SK-N-SH (cell line): ENCODE results near the gene WNT6. TPM values are rescaled to one million over a fixed set of nuclear protein-coding genes. Genes with fewer than 3 reads are reported as not detected.
"Not testable (repeated sequence)": the region's sequence is repeated elsewhere in the genome, so short reads cannot be mapped to it uniquely, and the experiment has no call there.

Experiments used
- CTCF ChIA-PET: fragments of 300-600, 350-600 bp; formaldehyde crosslinking; extraction: SDS; loops from one replicate; lab custom pipeline; 2021; lab: Yijun Ruan, JAX
- POLR2A ChIA-PET: fragments of 350-600 bp; sonication (Branson Sonifier 250); formaldehyde crosslinking; extraction: SDS; loops from one replicate; lab custom pipeline; 2020; ENCODE audit warnings: antibody characterized with exemption, inconsistent platforms; lab: Yijun Ruan, JAX
- DNase-seq: peaks from one replicate; pipeline ENCODE4 v3.0.0; 2012
- H2AFZ ChIP-seq: fragments of 200-600 bp; sonication (generic); 2 replicates; pipeline ENCODE4 v1.8.1; 2016; ENCODE audit warnings: antibody characterized with exemption, mild to moderate bottlenecking, low read depth
- H3F3A ChIP-seq: fragments of 200-600 bp; sonication (generic); replicated peaks from 2 replicates; pipeline ENCODE3; 2016; ENCODE audit warnings: antibody characterized with exemption, mild to moderate bottlenecking; ENCODE audit not compliant: insufficient read depth
- H3K27ac ChIP-seq, 2 experiments: fragments of 200-500 bp in 1 of 2; fragments of 200-600 bp in 1 of 2; sonication (Bioruptor generic) in 1 of 2; sonication (generic), shearing (Covaris generic) in 1 of 2; 2 replicates each; pipeline versions ENCODE4 v1.5.1 to v1.6.1; 2014 to 2016; ENCODE audit warnings: low read depth in 2 of 2, inconsistent platforms in 1 of 2, low read length in 1 of 2, mild to moderate bottlenecking in 1 of 2, mixed read lengths in 1 of 2
- H3K27me3 ChIP-seq: fragments of 200-600 bp; sonication (generic), shearing (Covaris generic); 2 replicates; pipeline ENCODE4 v1.6.1; 2016; ENCODE audit warnings: mixed run types; ENCODE audit not compliant: insufficient read depth
- H3K36me3 ChIP-seq, 2 experiments: fragments of 200-500 bp in 1 of 2; fragments of 200-600 bp in 1 of 2; sonication (Bioruptor generic) in 1 of 2; sonication (generic) in 1 of 2; replicated peaks in 1 of 2; 2 replicates each; pipeline versions ENCODE3 to v1.5.1; 2014 to 2016; ENCODE audit warnings: low read length in 1 of 2, mild to moderate bottlenecking in 1 of 2; ENCODE audit not compliant: insufficient read depth in 2 of 2, control insufficient read depth in 1 of 2
- H3K4me1 ChIP-seq, 2 experiments: fragments of 200-500 bp in 1 of 2; fragments of 200-600 bp in 1 of 2; sonication (Bioruptor generic) in 1 of 2; sonication (generic), shearing (Covaris generic) in 1 of 2; 2 replicates each; pipeline versions ENCODE4 v1.5.1 to v1.6.1; 2014 to 2016; ENCODE audit warnings: low read depth in 1 of 2, low read length in 1 of 2, mixed run types in 1 of 2; ENCODE audit not compliant: insufficient read depth in 2 of 2, control insufficient read depth in 1 of 2
- H3K4me2 ChIP-seq: fragments of 200-600 bp; sonication (generic), shearing (Covaris generic); 2 replicates; pipeline ENCODE4 v1.6.1; 2017; ENCODE audit warnings: mixed run types
- H3K4me3 ChIP-seq, 2 experiments: fragments of 200-500 bp in 1 of 2; fragments of 200-600 bp in 1 of 2; sonication (Bioruptor generic) in 1 of 2; sonication (generic), shearing (Covaris generic) in 1 of 2; 2 replicates each; pipeline versions ENCODE4 v1.5.1 to v1.8.1; 2014 to 2016; ENCODE audit warnings: low read depth in 2 of 2, inconsistent platforms in 1 of 2, low read length in 1 of 2, mild to moderate bottlenecking in 1 of 2, mixed read lengths in 1 of 2, moderate library complexity in 1 of 2
- H3K79me2 ChIP-seq: fragments of 200-600 bp; sonication (generic); 2 replicates; pipeline ENCODE4 v1.8.1; 2017; ENCODE audit warnings: mild to moderate bottlenecking; ENCODE audit not compliant: insufficient read depth
- H3K9ac ChIP-seq: fragments of 200-600 bp; sonication (generic); 2 replicates; pipeline ENCODE4 v1.6.1; 2017; ENCODE audit warnings: mixed run types
- H3K9me2 ChIP-seq: fragments of 200-600 bp; sonication (generic); 2 replicates; pipeline ENCODE4 v1.6.1; 2017; ENCODE audit warnings: mixed run types
- H3K9me3 ChIP-seq: fragments of 200-600 bp; sonication (generic); 2 replicates; pipeline ENCODE4 v1.6.1; 2017; ENCODE audit warnings: mixed run types, mild to moderate bottlenecking, moderate library complexity
- H4K20me1 ChIP-seq: fragments of 200-600 bp; sonication (generic); 2 replicates; pipeline ENCODE4 v1.6.1; 2017; ENCODE audit warnings: mild to moderate bottlenecking, mixed run types; ENCODE audit not compliant: insufficient read depth
- GATA2 ChIP-seq: sonication (generic); formaldehyde crosslinking; IDR thresholded peaks from 2 replicates; pipeline ENCODE4 v1.5.0; 2020; ENCODE audit warnings: mild to moderate bottlenecking, missing genetic modification reagents
- JUND ChIP-seq: IDR thresholded peaks from 2 replicates; pipeline ENCODE4 v1.4.0; 2012
- MXI1 ChIP-seq: IDR thresholded peaks from 2 replicates; pipeline ENCODE4 v1.6.1; 2012; ENCODE audit warnings: mild to moderate bottlenecking, low read depth, low read length, improper control_type of control experiment
- POLR2AphosphoS5 ChIP-seq: IDR thresholded peaks from 2 replicates; pipeline ENCODE4 v1.6.1; 2012; ENCODE audit warnings: low read depth, low read length
- RFX5 ChIP-seq: IDR thresholded peaks from 2 replicates; pipeline ENCODE4 v1.6.1; 2012; ENCODE audit warnings: mild to moderate bottlenecking, improper control_type of control experiment, low read length
- SIN3A ChIP-seq: IDR thresholded peaks from 2 replicates; pipeline ENCODE4 v1.6.1; 2012; ENCODE audit warnings: low read depth, mild to moderate bottlenecking, low read length, moderate library complexity, borderline replicate concordance
- SMC3 ChIP-seq: IDR thresholded peaks from 2 replicates; pipeline ENCODE4 v1.6.1; 2012; ENCODE audit warnings: low read depth, low read length, improper control_type of control experiment
- TEAD4 ChIP-seq: IDR thresholded peaks from 2 replicates; pipeline ENCODE4 v1.4.0; 2012; ENCODE audit warnings: mild to moderate bottlenecking, borderline replicate concordance; ENCODE audit not compliant: insufficient read depth
- WGBS: methylation state at CpG from one replicate; pipeline ENCODE4 v1.1.6; 2017; ENCODE audit warnings: low lambda C conversion rate; 5-methylcytosine and 5-hydroxymethylcytosine counted together
- polyA plus RNA-seq, 3 experiments: library from polyadenylated mRNA; depleted of rRNA; stranded (reverse); fragments of >200 nt; gene quantifications; 2 replicates each; pipeline ENCODE4 v1.2.3, GENCODE V29; 2012
- TF ChIP-seq, protein P1 (sequence below): IDR thresholded peaks from 2 replicates; pipeline ENCODE4; 2012
- TF ChIP-seq, protein P2 (sequence below): IDR thresholded peaks from 2 replicates; pipeline ENCODE4 v1.6.1; 2012; ENCODE audit warnings: mild to moderate bottlenecking, low read depth, low read length, moderate library complexity
- TF ChIP-seq, protein P3 (sequence below): IDR thresholded peaks from 2 replicates; pipeline ENCODE4 v1.4.0; 2012; ENCODE audit warnings: low read depth, borderline replicate concordance
- TF ChIP-seq, protein P4 (sequence below): fragments of 200-600 bp; sonication (generic); IDR thresholded peaks from 2 replicates; pipeline ENCODE4 v1.6.1; 2017; ENCODE audit warnings: antibody characterized with exemption, mild to moderate bottlenecking, moderate library complexity

Gene WNT6
- polyA plus RNA-seq, 1 of the 3 experiments (the other 2 are of a cell fraction), result 0.08 TPM

DNA sequence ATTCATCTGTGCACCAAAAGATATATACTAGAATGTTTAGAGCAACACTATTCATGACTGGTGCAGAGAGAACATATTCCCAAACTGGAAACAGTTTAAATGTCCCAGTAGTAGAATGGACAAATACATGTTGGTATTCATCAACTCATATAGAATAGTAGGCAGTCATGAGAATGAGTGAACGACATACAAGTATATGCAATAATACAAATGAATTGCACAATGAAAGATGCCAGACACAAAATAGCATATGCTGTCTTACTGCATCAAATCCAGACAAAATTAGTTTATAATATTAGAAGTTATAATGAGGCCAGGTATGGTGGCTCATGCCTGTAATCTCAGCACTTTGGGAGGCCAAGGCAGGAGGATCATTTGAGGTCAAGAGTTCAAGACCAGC, 19.7 kb upstream of the WNT6 start (continued):
- TF ChIP-seq SIN3A (no peak), TEAD4 (no peak), POLR2AphosphoS5 (no peak)

DNA sequence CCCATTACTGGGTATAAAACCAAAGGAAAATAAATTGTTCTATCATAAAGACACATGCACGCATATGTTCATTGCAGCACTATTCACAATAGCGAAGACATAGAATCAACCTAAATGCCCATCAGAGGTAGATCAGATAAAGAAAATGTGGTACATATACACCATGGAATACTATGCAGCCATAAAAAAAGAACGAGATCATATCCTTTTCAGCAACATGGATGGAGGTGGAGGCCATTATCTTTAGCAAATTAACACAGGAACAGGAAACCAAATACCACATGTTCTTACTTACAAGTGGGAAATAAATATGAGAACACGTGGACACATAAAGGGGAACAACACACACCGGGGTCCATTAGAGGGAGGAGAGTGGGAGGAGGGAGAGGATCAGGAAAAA, 15.3 kb upstream of the WNT6 start:
- H3K79me2 ChIP-seq, H3K4me2 ChIP-seq, H3K4me3 ChIP-seq, H3K27ac ChIP-seq, CTCF ChIA-PET, H3K9ac ChIP-seq, H3K9me3 ChIP-seq, DNase-seq, H4K20me1 ChIP-seq, H3F3A ChIP-seq, H2AFZ ChIP-seq, H3K27me3 ChIP-seq, H3K36me3 ChIP-seq, POLR2A ChIA-PET, H3K9me2 ChIP-seq, H3K4me1 ChIP-seq: not testable (repeated sequence)
- 24% methylated on average over 5 of the region's 5 CpGs for WGBS

DNA sequence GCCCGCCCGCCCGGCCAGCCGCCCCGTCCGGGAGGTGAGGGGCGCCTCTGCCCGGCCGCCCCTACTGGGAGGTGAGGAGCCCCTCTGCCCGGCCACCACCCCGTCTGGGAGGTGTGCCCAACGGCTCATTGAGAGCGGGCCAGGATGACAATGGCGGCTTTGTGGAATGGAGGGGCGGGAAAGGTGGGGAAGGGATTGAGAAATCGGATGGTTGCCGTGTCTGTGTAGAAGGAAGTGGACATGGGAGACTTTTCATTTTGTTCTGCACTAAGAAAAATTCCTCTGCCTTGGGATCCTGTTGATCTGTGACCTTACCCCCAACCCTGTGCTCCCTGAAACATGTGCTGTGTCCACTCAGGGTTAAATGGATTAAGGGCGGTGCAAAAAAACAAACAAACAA, 12.6 kb upstream of the WNT6 start:
- H3K27ac ChIP-seq, POLR2A ChIA-PET, H3K9ac ChIP-seq, H3K27me3 ChIP-seq, H3K9me3 ChIP-seq, H3K36me3 ChIP-seq, H3F3A ChIP-seq, H3K79me2 ChIP-seq, H3K4me2 ChIP-seq, H3K9me2 ChIP-seq, DNase-seq, H3K4me1 ChIP-seq, H4K20me1 ChIP-seq, H2AFZ ChIP-seq, H3K4me3 ChIP-seq: not testable (repeated sequence)
- 67% methylated on average over 9 of the region's 18 CpGs for WGBS
- CTCF ChIA-PET, result interaction anchor here (0.5 to 11.8 kb wide), 61 partner anchors 8 to 364 kb away, joined by 3 to 247 read pairs (median 4); partner anchors contain the start of genes BCS1L, PRKAG3, TTLL4 and WNT6

DNA sequence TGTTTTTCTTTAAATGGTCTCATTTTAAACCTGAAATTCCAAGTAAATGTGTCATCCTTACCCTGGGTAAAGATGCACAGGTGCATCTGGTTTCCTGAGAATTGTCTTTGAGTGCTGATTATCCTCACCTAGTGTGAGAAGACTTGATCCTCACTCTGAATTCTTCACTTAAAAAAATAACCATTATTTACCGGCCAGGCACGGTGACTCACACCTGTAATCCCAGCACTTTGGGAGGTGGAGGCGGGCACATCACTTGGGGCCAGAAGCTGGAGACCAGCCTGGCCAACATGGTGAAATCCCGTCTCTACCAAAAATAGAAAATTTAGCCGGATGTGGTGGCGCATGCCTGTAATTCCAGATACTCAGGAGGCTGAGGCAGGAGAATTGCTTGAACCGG, 9.9 kb upstream of the WNT6 start:
- TF ChIP-seq GATA2 (no peak), MXI1 (no peak), SMC3 (no peak), JUND (no peak), RFX5 (no peak)
- TF ChIP-seq, protein P1, sequence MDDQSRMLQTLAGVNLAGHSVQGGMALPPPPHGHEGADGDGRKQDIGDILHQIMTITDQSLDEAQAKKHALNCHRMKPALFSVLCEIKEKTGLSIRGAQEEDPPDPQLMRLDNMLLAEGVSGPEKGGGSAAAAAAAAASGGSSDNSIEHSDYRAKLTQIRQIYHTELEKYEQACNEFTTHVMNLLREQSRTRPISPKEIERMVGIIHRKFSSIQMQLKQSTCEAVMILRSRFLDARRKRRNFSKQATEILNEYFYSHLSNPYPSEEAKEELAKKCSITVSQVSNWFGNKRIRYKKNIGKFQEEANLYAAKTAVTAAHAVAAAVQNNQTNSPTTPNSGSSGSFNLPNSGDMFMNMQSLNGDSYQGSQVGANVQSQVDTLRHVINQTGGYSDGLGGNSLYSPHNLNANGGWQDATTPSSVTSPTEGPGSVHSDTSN, result no peak
- TF ChIP-seq, protein P2, sequence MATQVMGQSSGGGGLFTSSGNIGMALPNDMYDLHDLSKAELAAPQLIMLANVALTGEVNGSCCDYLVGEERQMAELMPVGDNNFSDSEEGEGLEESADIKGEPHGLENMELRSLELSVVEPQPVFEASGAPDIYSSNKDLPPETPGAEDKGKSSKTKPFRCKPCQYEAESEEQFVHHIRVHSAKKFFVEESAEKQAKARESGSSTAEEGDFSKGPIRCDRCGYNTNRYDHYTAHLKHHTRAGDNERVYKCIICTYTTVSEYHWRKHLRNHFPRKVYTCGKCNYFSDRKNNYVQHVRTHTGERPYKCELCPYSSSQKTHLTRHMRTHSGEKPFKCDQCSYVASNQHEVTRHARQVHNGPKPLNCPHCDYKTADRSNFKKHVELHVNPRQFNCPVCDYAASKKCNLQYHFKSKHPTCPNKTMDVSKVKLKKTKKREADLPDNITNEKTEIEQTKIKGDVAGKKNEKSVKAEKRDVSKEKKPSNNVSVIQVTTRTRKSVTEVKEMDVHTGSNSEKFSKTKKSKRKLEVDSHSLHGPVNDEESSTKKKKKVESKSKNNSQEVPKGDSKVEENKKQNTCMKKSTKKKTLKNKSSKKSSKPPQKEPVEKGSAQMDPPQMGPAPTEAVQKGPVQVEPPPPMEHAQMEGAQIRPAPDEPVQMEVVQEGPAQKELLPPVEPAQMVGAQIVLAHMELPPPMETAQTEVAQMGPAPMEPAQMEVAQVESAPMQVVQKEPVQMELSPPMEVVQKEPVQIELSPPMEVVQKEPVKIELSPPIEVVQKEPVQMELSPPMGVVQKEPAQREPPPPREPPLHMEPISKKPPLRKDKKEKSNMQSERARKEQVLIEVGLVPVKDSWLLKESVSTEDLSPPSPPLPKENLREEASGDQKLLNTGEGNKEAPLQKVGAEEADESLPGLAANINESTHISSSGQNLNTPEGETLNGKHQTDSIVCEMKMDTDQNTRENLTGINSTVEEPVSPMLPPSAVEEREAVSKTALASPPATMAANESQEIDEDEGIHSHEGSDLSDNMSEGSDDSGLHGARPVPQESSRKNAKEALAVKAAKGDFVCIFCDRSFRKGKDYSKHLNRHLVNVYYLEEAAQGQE, result no peak
- TF ChIP-seq, protein P3, sequence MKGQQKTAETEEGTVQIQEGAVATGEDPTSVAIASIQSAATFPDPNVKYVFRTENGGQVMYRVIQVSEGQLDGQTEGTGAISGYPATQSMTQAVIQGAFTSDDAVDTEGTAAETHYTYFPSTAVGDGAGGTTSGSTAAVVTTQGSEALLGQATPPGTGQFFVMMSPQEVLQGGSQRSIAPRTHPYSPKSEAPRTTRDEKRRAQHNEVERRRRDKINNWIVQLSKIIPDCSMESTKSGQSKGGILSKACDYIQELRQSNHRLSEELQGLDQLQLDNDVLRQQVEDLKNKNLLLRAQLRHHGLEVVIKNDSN, result no peak
- TF ChIP-seq, protein P4, sequence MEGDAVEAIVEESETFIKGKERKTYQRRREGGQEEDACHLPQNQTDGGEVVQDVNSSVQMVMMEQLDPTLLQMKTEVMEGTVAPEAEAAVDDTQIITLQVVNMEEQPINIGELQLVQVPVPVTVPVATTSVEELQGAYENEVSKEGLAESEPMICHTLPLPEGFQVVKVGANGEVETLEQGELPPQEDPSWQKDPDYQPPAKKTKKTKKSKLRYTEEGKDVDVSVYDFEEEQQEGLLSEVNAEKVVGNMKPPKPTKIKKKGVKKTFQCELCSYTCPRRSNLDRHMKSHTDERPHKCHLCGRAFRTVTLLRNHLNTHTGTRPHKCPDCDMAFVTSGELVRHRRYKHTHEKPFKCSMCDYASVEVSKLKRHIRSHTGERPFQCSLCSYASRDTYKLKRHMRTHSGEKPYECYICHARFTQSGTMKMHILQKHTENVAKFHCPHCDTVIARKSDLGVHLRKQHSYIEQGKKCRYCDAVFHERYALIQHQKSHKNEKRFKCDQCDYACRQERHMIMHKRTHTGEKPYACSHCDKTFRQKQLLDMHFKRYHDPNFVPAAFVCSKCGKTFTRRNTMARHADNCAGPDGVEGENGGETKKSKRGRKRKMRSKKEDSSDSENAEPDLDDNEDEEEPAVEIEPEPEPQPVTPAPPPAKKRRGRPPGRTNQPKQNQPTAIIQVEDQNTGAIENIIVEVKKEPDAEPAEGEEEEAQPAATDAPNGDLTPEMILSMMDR, result no peak
- TF ChIP-seq, all 33 proteins: peak for 0
- Histone ChIP-seq H3K4me2 (no peak overlapping the region), H3K36me3 (no peaks in the 10 kb centered on the region), H3K9me3 (no peaks in the 10 kb centered on the region), H3K9ac (no peak overlapping the region), H3K4me1 (peaks cover 3 to 10% of the 10 kb centered on the region in 2 experiments; a peak in 1 of 4 replicates), H2AFZ (no peak overlapping the region), H3K79me2 (no peaks in the 10 kb centered on the region), H3K27ac (no peak overlapping the region), H3K27me3 (no peaks in the 10 kb centered on the region), H4K20me1 (no peaks in the 10 kb centered on the region), H3K4me3 (no peak overlapping the region), H3F3A (no peaks in the 10 kb centered on the region), H3K9me2 (no peaks in the 10 kb centered on the region)
- ChIA-PET POLR2A (no interaction called here), CTCF (interaction anchor here (1.0 to 11.8 kb wide), 10 partner anchors 26 to 270 kb away, joined by 3 to 247 read pairs (median 5); no protein-coding TSS in a partner anchor)
- WGBS, result 67% methylated on average over 7 of the region's 7 CpGs
- no peak for DNase-seq
